ENCODE data around the gene SMARCC1.

Gene SMARCC1

GRCh38 chr3:47704237-47704612 is 77.5 kb downstream of the SMARCC1 start:
- no peak for DNase-seq (ENCODE audit: low read depth)
- H3K4me3 ChIP-seq (ENCODE audit: low read length) = no peak overlapping the region

DNA sequence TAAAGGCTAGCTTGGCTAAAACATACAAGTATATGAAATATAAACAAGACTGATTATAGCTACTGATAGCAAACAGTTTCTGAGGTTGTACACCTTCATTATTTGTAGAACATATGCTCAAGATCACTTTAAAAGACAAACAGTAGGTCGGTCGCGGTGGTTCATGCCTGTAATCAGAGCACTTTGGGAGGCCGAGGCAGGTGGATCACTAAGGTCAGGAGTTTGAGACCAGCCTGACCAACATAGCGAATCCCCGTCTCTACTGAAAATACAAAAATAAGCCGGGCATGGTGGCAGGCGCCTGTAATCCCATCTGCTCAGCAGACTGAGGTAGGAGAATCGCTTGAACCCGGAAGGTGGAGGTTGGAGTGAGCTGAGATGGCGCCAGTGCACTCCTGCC is 80.3 kb downstream of the SMARCC1 start:
- no peak for TF ChIP-seq CTCF (IDR thresholded peaks at IDR 0.05; ENCODE audit: insufficient read depth, low read depth, low read length, missing control alignments)
- no peak for DNase-seq (ENCODE audit: low read depth)
- no peak overlapping the region for H3K4me3 ChIP-seq (ENCODE audit: low read length)

More at GRCh38 chr3:47704237-47704612, 77.5 kb downstream of the SMARCC1 start:
- no peak for TF ChIP-seq CTCF (IDR thresholded peaks at IDR 0.05; ENCODE audit: insufficient read depth, low read depth, low read length, missing control alignments)

DNA sequence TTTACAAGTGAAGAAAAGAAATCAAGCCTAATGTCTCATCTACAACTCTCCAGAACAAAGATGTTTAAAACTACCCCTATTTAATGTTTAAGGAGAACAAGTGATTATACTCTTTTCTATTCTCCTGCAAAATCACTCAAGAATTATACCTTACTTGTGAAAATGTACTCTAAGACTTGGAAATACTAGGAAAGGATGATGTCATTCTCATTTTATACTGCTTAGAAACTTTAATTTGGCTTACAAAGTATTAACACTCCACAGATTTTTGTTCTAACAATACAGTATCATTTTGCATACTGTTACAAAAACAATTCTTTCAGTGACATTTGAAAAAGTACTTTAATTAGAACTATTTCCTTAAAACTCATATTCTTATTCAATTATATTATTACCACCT is 89.5 kb downstream of the SMARCC1 start:
- H3K4me3 ChIP-seq (ENCODE audit: low read length) = no peak overlapping the region
- no peak for DNase-seq (ENCODE audit: low read depth)
- TF ChIP-seq CTCF (IDR thresholded peaks at IDR 0.05; ENCODE audit: insufficient read depth, low read depth, low read length, missing control alignments) = no peak

GRCh38 chr3:47688488-47688887 is 93.2 kb downstream of the SMARCC1 start:
- no peak for DNase-seq (ENCODE audit: low read depth)
- no peak for TF ChIP-seq CTCF (IDR thresholded peaks at IDR 0.05; ENCODE audit: insufficient read depth, low read depth, low read length, missing control alignments)
- no peak overlapping the region for H3K4me3 ChIP-seq (ENCODE audit: low read length)

DNA sequence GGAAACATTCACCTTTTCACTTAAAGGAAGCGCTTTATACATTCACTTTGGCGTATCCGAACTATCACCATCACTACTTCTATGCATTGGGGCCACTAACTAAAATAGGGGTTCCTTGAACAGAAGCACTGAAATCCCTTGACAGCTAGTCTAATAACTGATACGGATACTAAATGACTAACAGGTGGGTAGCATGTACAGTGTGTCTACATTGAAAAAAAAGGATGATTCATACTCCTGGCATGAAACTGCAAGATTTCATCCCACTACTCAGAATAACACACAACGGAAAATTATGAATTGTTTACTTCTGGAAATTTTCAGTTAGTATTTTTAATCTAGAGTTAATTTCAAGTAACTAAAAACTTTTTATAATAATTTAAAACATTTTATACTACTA is 96.7 kb downstream of the SMARCC1 start:
- no peak for TF ChIP-seq CTCF (IDR thresholded peaks at IDR 0.05; ENCODE audit: insufficient read depth, low read depth, low read length, missing control alignments)
- no peak overlapping the region for H3K4me3 ChIP-seq (ENCODE audit: low read length)
- DNase-seq (ENCODE audit: low read depth) = peak; percentile 24

DNA sequence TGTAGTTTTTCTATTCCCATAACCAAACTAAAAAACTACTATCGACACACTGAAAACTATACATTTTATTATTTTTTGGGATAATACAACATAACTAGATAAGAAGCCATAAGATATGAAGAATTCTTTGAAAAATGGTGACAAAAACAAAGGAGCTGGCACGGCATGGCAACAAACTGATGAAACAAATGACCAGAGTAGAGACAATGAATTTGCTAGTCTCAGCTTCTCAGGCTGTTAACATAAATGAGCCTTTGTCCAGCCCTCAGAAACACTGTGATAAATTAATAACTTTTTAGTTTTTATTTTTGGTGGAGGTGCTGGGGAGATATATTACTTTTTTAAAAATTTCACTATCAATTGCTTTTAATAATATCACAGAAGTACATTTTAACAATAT is 100.7 kb downstream of the SMARCC1 start:
- no peak overlapping the region for H3K4me3 ChIP-seq (ENCODE audit: low read length)
- no peak for DNase-seq (ENCODE audit: low read depth)
- no peak for TF ChIP-seq CTCF (IDR thresholded peaks at IDR 0.05; ENCODE audit: insufficient read depth, low read depth, low read length, missing control alignments)

DNA sequence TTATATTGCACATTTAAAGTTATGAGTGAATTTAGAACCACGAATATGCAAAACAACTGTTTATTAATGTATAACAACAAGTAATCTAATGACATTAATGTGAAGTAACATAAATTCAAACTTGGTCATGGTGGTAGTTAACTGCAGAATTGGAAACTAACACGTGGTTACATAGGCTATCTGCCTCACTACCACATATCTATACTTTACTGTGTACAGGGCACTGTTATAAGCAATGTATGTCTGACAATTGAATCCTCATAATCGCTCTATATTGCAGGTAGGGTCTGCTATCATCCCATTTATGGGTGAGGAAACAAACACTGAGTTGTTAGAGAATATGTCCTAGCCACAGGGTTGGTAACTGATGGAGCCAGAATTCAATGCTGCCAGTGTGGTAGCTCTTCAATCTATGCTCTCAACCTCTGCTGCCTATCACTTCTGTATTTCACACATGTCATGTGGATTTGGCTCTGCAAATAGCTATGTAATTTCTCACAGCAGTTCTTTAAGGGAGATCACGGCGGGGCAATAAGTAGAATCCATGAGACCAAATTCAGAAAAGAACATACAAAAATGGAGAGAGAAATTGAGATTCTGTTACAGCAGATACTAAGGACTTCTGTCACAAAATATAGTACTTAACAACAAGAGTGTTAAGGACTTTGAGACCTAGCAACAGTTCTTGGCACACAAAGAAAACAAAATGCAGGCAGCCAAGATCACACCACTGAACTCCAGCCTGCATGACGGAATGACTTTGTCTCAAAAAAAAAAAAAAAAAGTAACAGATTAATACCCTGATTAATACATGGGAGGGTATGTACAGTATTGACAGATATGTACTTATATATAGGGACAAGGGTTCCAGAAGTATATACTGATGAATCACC is 103.0 kb downstream of the SMARCC1 start:
- no peak for TF ChIP-seq CTCF (IDR thresholded peaks at IDR 0.05; ENCODE audit: insufficient read depth, low read depth, low read length, missing control alignments)
- DNase-seq (ENCODE audit: low read depth) = no peak
- H3K4me3 ChIP-seq (ENCODE audit: low read length) = no peak overlapping the region

All from epithelial cell of esophagus (primary cell).